Activated naive CD8-positive, alpha-beta T cell treated with anti-CD3 and anti-CD28 coated beads, Interleukin-2, amount 50 U/mL, for 24 hours (primary cell): ENCODE results near the gene NT5DC2.
A peak's percentile ranks its signal among the peaks of the same experiment; 100 is the strongest.

Experiments used
- ATAC-seq: fragments of 150-1000 bp; cut with Tn5 transposase; one replicate; pipeline ENCODE4 v1.10.0; 2021
- DNase-seq: peaks from one replicate; pipeline ENCODE4 v3.0.0; 2021
- H3K27ac Mint-ChIP-seq: one replicate; pipeline ENCODE4 v1.8.0; 2021; ENCODE audit warnings: mild to moderate bottlenecking, mixed read lengths
- H3K27me3 Mint-ChIP-seq: one replicate; pipeline ENCODE4 v1.8.0; 2021; ENCODE audit warnings: mixed read lengths
- H3K36me3 Mint-ChIP-seq: one replicate; pipeline ENCODE4 v1.8.0; 2021; ENCODE audit warnings: low read depth, mixed read lengths
- H3K4me1 Mint-ChIP-seq: one replicate; pipeline ENCODE4 v1.8.0; 2021; ENCODE audit warnings: mixed read lengths
- H3K4me3 Mint-ChIP-seq: one replicate; pipeline ENCODE4 v1.8.0; 2021; ENCODE audit warnings: mild to moderate bottlenecking, moderate library complexity, mixed read lengths
- H3K9me3 Mint-ChIP-seq: one replicate; pipeline ENCODE4 v1.8.0; 2021; ENCODE audit warnings: mixed read lengths

The NT5DC2 gene

GRCh38 chr3:52533623-52534280 is at the start of gene NT5DC2:
NT5DC2 (minus strand) TSS chr3:52533857; CDS start chr3:52533737, 120 bp downstream.
- Mint-ChIP-seq H3K27me3 (no peaks in the 10 kb centered on the region), H3K36me3 (peaks cover 13% of the 10 kb centered on the region), H3K9me3 (no peaks in the 10 kb centered on the region), H3K27ac (peak within 1 kb of the TSS; percentile 73), H3K4me3 (peak within 1 kb of the TSS; percentile 83), H3K4me1 (peaks cover 39% of the 10 kb centered on the region)
- DNase-seq (peak; percentile 78), ATAC-seq (peak; percentile 50)

GRCh38 chr3:52574056-52574965 is 40.7 kb upstream of the NT5DC2 start:
- Mint-ChIP-seq H3K36me3 (peaks cover 45% of the 10 kb centered on the region), H3K27ac (no peak overlapping the region), H3K4me1 (no peaks in the 10 kb centered on the region), H3K27me3 (no peaks in the 10 kb centered on the region), H3K4me3 (no peak overlapping the region), H3K9me3 (no peaks in the 10 kb centered on the region)
- ATAC-seq (no peak), DNase-seq (no peak)

DNA sequence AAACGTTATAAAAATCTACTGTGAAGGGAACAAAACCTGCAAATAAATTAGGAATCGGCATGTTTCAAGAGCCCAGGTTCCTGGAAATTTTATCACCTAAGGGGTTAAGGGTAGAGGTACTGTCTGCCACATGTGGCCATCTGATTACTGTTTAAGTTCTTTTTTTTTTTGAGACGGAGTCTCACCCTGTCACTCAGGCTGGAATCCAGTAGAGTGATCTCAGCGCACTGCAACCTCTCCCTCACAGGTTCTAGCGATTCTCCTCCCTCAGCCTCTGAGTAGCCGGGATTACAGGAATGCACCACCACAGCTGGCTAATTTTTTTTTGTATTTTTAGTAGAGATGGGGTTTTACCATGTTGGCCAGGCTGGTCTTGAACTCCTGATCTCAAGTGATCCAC is 38.6 kb upstream of the NT5DC2 start:
- Mint-ChIP-seq H3K27ac (no peak overlapping the region), H3K27me3 (no peaks in the 10 kb centered on the region), H3K9me3 (no peaks in the 10 kb centered on the region), H3K36me3 (peaks cover 32% of the 10 kb centered on the region), H3K4me1 (no peaks in the 10 kb centered on the region), H3K4me3 (no peak overlapping the region)
- no peak for ATAC-seq
- no peak for DNase-seq

- Mint-ChIP-seq H3K4me3 (no peak overlapping the region), H3K27ac (no peak overlapping the region), H3K9me3 (no peaks in the 10 kb centered on the region), H3K27me3 (no peaks in the 10 kb centered on the region), H3K4me1 (no peaks in the 10 kb centered on the region), H3K36me3 (peaks cover 20% of the 10 kb centered on the region)
- no peak for ATAC-seq
- no peak for DNase-seq
Measured at GRCh38 chr3:52570076-52570475, 36.4 kb upstream of the NT5DC2 start.

GRCh38 chr3:52568069-52568468 is 34.4 kb upstream of the NT5DC2 start:
- no peak for DNase-seq
- Mint-ChIP-seq H3K4me1 (no peaks in the 10 kb centered on the region), H3K27ac (no peak overlapping the region), H3K9me3 (no peaks in the 10 kb centered on the region), H3K36me3 (peaks cover 21% of the 10 kb centered on the region), H3K27me3 (no peaks in the 10 kb centered on the region), H3K4me3 (no peak overlapping the region)
- no peak for ATAC-seq

GRCh38 chr3:52563984-52564383 is 30.3 kb upstream of the NT5DC2 start:
- no peaks in the 10 kb centered on the region for H3K27me3 Mint-ChIP-seq
- ATAC-seq, result no peak
- no peak overlapping the region for H3K27ac Mint-ChIP-seq
- no peaks in the 10 kb centered on the region for H3K9me3 Mint-ChIP-seq
- no peak for DNase-seq
- H3K4me3 Mint-ChIP-seq, result no peak overlapping the region
- peaks cover 34% of the 10 kb centered on the region for H3K36me3 Mint-ChIP-seq
- no peaks in the 10 kb centered on the region for H3K4me1 Mint-ChIP-seq

GRCh38 chr3:52561028-52561747 is 27.5 kb upstream of the NT5DC2 start:
- no peaks in the 10 kb centered on the region for H3K9me3 Mint-ChIP-seq
- peaks cover 46% of the 10 kb centered on the region for H3K36me3 Mint-ChIP-seq
- no peak overlapping the region for H3K4me3 Mint-ChIP-seq
- H3K27ac Mint-ChIP-seq, result no peak overlapping the region
- DNase-seq (no peak), ATAC-seq (no peak)
- no peaks in the 10 kb centered on the region for H3K27me3 Mint-ChIP-seq
- peaks cover 3% of the 10 kb centered on the region for H3K4me1 Mint-ChIP-seq

GRCh38 chr3:52558436-52558835 is 24.8 kb upstream of the NT5DC2 start:
- no peaks in the 10 kb centered on the region for H3K27me3 Mint-ChIP-seq
- no peak overlapping the region for H3K4me3 Mint-ChIP-seq
- peaks cover 50% of the 10 kb centered on the region for H3K36me3 Mint-ChIP-seq
- peaks cover 11% of the 10 kb centered on the region for H3K4me1 Mint-ChIP-seq
- ATAC-seq, result no peak
- no peak overlapping the region for H3K27ac Mint-ChIP-seq
- H3K9me3 Mint-ChIP-seq, result no peaks in the 10 kb centered on the region
- DNase-seq, result no peak

DNA sequence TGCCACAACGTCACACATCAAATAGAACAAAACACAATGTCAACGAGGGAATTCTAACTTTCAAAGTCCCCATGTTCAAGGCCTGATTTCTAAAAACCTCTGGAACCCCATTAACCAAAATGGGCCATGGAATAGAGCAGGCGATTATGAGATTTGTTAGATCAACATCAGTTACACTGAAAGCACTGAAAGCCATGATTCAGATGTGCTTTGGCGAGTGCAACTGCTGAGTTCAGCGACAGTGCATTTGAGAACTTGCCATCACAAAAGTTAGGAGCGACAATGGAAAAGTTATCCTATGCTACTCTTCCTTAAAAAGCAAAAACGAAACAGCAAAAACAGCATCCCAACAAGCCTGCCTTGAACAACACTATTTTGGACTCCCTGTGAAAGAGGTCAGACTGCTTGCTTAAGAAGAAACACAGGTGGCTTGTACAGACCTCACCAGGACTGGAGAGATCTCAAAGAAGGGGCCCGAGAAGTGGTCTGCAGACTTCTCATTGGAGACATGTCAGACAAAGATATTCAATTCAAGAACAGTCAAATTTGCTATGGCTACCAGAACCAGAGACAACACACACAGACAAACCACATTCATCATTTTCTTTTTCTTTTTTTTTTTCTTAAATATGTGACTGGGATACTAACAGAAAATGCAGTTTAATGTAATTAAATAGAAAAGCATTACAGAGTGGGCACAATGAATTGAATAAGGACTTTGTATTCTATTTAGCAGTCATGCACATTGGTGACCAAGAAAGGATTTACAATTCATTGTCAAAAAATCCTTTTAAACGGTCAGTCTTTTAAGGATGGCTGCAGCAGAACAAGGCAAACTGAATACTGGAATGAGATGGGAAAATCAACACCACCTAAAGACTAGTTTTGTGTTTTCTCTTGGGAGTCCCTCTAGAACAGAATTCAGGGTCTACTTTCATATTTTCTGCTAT is 23.6 kb upstream of the NT5DC2 start:
- DNase-seq (no peak), ATAC-seq (no peak)
- H3K9me3 Mint-ChIP-seq, result no peaks in the 10 kb centered on the region
- H3K27me3 Mint-ChIP-seq, result no peaks in the 10 kb centered on the region
- H3K4me1 Mint-ChIP-seq, result peaks cover 11% of the 10 kb centered on the region
- no peak overlapping the region for H3K4me3 Mint-ChIP-seq
- peaks cover 42% of the 10 kb centered on the region for H3K36me3 Mint-ChIP-seq
- H3K27ac Mint-ChIP-seq, result no peak overlapping the region

- Mint-ChIP-seq H3K27me3 (no peaks in the 10 kb centered on the region), H3K4me3 (no peak overlapping the region), H3K36me3 (peaks cover 35% of the 10 kb centered on the region), H3K4me1 (peaks cover 11% of the 10 kb centered on the region), H3K9me3 (no peaks in the 10 kb centered on the region), H3K27ac (peak overlapping the region; percentile 69)
- no peak for ATAC-seq
- no peak for DNase-seq
Measured at GRCh38 chr3:52555056-52555455, 21.4 kb upstream of the NT5DC2 start.

DNA sequence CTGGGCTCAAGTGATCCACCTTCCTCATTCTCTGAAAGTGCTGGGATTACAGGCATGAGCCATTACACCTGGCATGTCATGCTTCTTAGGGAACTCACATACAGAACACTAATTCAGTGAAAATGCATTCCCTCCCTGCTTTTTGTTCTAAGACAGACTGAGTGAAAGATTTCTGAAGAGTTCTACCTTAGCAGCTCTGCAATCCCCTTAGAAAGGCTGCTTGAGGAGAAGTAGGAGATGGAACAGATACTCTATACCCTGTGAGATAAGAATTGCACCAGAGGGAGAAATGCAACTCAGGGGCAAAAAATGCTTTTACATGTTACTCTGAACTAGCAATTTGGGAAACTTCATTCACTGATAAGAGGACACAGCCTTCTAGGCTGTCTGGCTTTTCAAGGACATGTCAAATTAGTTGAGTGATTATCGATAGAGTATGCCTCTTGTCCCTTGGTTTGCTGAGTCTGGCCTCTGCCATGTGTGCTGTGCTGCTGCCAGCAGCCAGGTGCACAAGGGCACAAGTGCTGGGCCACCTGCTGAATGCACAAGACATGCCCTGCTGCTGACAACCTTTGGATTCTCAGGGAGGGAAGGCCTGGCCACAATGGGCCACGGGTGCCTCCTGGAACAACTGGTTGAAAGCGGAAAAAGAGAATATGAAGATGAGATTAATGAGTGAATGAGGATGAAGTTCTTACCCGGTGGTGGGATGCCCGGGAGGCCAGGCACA is 20.5 kb upstream of the NT5DC2 start:
- no peak overlapping the region for H3K4me3 Mint-ChIP-seq
- H3K36me3 Mint-ChIP-seq, result peaks cover 29% of the 10 kb centered on the region
- no peaks in the 10 kb centered on the region for H3K9me3 Mint-ChIP-seq
- DNase-seq (no peak), ATAC-seq (no peak)
- H3K4me1 Mint-ChIP-seq, result peaks cover 11% of the 10 kb centered on the region
- H3K27ac Mint-ChIP-seq, result no peak overlapping the region
- no peaks in the 10 kb centered on the region for H3K27me3 Mint-ChIP-seq

DNA sequence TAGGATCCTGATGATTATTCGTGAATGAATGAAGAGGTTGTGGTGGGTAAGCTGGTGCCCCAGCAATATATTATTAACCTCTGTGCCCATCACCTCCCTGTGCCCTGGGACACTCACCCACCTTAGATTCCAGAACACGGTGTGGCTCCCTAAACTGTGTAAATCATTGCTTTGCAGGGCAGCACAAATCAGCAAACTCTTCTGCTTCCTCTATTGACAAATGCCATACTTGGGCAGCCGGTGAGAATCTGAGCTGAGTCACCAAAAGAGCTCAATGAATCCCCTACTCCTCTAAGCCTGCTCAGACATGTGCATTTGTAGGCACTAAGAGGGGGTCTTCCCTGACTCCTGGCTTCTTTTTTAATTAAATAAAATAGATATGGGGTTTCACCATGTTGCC is 18.4 kb upstream of the NT5DC2 start:
- Mint-ChIP-seq H3K36me3 (peaks cover 25% of the 10 kb centered on the region), H3K4me1 (peaks cover 11% of the 10 kb centered on the region), H3K4me3 (no peak overlapping the region), H3K9me3 (no peaks in the 10 kb centered on the region), H3K27me3 (no peaks in the 10 kb centered on the region), H3K27ac (no peak overlapping the region)
- DNase-seq (no peak), ATAC-seq (no peak)

DNA sequence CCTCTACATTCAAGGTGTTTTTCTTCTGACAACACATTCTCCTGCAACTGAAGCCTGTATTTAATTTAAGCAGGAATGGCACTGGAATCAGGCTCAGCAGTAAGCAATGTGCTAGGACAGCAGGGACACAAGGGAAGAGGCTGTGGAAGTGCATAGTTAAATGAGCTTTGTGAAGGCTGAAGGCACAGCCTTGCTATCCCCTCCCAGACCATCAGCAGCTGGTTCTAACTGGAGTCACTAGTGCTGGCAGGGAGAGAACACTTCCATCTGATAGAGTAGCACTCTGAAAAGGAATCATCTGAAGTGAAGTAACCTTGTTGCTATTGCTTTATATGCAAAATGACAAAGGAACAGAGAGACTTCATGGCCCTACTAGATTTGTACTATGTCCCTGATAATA is 17.5 kb upstream of the NT5DC2 start:
- Mint-ChIP-seq H3K9me3 (no peaks in the 10 kb centered on the region), H3K27ac (no peak overlapping the region), H3K4me1 (peaks cover 7% of the 10 kb centered on the region), H3K27me3 (no peaks in the 10 kb centered on the region), H3K4me3 (no peak overlapping the region), H3K36me3 (peaks cover 24% of the 10 kb centered on the region)
- ATAC-seq (no peak), DNase-seq (no peak)
